Astrocyte of the spinal cord (primary cell): ENCODE data around the gene DRC7.
"Not testable (repeated sequence)": the region's sequence is repeated elsewhere in the genome, so short reads cannot be mapped to it uniquely, and the experiment has no call there.

Experiments
- DNase-seq: peaks from one replicate; pipeline ENCODE4 v3.0.0; 2011; ENCODE audit warnings: low read depth, low spot score
- H3K4me3 ChIP-seq: 2 replicates; pipeline ENCODE4 v1.5.1; 2011; ENCODE audit warnings: low read depth, mild to moderate bottlenecking, low read length, moderate library complexity
- in situ Hi-C: cut with HindIII; loops from 2 replicates; pipeline ENCODE4 v1.10.0; 2017; ENCODE audit warnings: low sequenced_read_pairs
- TF ChIP-seq, protein P1 (sequence below): IDR thresholded peaks from 2 replicates; pipeline ENCODE4 v1.5.1; 2012; ENCODE audit warnings: low read depth, mild to moderate bottlenecking, low read length, inconsistent platforms

DRC7 gene

GRCh38 chr16:57745768-57746167 is 51.2 kb downstream of the DRC7 start:
- TF ChIP-seq, protein P1, sequence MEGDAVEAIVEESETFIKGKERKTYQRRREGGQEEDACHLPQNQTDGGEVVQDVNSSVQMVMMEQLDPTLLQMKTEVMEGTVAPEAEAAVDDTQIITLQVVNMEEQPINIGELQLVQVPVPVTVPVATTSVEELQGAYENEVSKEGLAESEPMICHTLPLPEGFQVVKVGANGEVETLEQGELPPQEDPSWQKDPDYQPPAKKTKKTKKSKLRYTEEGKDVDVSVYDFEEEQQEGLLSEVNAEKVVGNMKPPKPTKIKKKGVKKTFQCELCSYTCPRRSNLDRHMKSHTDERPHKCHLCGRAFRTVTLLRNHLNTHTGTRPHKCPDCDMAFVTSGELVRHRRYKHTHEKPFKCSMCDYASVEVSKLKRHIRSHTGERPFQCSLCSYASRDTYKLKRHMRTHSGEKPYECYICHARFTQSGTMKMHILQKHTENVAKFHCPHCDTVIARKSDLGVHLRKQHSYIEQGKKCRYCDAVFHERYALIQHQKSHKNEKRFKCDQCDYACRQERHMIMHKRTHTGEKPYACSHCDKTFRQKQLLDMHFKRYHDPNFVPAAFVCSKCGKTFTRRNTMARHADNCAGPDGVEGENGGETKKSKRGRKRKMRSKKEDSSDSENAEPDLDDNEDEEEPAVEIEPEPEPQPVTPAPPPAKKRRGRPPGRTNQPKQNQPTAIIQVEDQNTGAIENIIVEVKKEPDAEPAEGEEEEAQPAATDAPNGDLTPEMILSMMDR: no peak
- in situ Hi-C loops: no loop called here
- no peak overlapping the region for H3K4me3 ChIP-seq
- no peak for DNase-seq

DNA sequence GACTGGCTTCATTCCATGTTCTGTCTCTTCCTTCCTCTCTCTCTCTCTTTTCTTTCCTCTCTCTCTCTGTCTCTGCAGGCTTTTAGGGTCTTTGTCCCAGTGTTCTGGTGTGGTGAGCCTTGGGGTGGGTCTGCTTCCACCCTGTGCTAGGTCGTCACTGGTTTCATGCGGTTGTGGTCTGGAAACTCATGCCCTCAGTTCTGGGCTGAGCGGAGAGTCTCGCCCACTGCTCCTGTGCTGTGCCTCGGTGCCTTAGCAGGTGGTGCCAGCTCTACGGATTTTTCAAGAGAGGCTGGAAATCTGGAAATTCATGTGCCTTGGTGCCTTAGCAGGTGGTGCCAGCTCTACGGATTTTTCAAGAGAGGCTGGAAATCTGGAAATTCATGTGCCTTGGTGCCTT is 51.7 kb downstream of the DRC7 start:
- in situ Hi-C loops, H3K4me3 ChIP-seq: not testable (repeated sequence)

DNA sequence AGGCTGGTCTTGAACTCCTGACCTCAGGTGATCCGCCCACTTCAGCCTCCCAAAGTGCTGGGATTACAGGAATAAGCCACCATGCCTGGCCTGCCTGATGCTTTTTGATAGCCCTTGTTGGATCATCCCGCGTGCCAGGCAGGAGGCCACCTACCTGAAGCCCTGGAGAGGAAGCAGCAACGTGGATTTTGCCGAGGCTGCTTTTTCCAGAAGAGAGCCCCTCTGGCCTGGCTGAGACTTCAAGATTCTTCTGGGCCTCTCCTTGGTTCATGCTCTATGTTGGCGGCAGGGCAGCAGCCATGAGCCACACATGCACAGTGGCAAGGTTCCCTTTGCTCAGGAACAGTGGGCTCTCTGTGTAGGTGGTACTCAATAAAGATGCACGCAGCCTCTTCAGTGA is 52.5 kb downstream of the DRC7 start:
- TF ChIP-seq, protein P1: no peak
- no peak for DNase-seq
- no peak overlapping the region for H3K4me3 ChIP-seq
- in situ Hi-C loops: no loop called here

More for the DNA sequence above, 51.7 kb downstream of the DRC7 start:
- DNase-seq: not testable (repeated sequence)

DNA sequence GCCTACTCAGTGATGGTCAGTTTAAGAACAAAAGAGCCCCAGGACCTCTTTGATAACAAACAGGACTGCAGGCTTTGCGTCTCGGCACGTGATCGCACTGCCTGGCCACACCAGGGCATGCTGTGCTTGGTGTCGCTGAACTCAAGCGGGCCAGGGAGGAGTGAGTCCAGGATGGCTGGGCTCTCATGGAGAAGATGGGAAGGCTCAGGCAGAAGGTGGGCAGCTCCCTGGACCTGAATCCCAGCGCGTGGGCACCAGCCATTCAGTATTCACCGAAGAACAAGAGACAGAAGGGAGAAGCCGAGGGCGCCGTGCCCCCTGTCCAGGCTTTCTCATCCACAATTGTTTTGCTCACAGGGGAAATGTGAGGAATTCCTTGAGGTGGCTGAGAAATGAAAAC is 52.9 kb downstream of the DRC7 start:
- DNase-seq: no peak
- TF ChIP-seq, protein P1: no peak

GRCh38 chr16:57747996-57748395 is 53.4 kb downstream of the DRC7 start:
- H3K4me3 ChIP-seq: no peak overlapping the region
- in situ Hi-C loops: no loop called here
- TF ChIP-seq, protein P1: no peak
- no peak for DNase-seq

More for the DNA sequence above, 52.9 kb downstream of the DRC7 start:
- no peak overlapping the region for H3K4me3 ChIP-seq
- in situ Hi-C loops: no loop called here

GRCh38 chr16:57748596-57748995 is 54.0 kb downstream of the DRC7 start:
- TF ChIP-seq, protein P1: no peak
- DNase-seq: no peak
- no peak overlapping the region for H3K4me3 ChIP-seq
- in situ Hi-C loops: no loop called here

DNA sequence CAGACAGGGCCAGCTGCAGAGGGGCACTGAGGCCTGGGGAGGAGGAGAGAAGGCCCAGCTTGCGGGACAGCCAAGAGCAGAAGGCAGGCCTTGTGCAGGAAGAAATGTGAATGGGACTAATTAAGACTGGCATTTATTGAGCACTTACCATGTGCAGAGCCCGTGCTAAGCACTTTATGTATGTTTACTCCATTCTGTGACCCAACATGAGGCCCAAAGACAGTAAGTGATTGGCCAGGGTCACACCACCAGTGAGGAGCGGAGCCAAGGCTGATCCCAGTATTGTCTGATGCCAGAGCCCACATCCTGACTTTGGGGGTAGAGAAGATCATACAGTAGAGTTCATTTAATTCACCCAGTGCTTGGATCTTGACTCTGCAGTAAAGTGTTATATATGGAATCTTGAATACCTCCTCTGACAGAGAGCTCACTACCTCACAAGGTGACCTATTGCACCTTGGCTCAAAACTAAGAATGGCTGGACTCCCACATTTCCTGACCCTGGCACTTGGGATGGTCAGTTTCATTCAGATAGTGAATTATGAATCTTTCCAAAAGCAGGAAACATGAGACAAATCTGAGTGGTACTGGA is 54.6 kb downstream of the DRC7 start:
- no peak overlapping the region for H3K4me3 ChIP-seq
- DNase-seq: no peak
- TF ChIP-seq, protein P1: no peak
- in situ Hi-C loops: no loop called here
